Liver (tissue), 3 donors: ENCODE measurements around the gene FITM1.

Experiments used
- ATF3 ChIP-seq: IDR thresholded peaks from 2 replicates; pipeline ENCODE4 v1.6.1; 2016; ENCODE audit warnings: antibody characterized with exemption
- EGR1 ChIP-seq, 2 donors: IDR thresholded peaks; 2 replicates each; pipeline ENCODE4 v1.6.1; 2016 to 2018; ENCODE audit warnings: antibody characterized with exemption in 2 of 2, low read depth in 2 of 2
- GABPA ChIP-seq, 2 donors: IDR thresholded peaks in 1 of 2; conservative IDR thresholded peaks in 1 of 2; 2 replicates each; pipeline ENCODE4 v1.6.1; 2016; ENCODE audit warnings: antibody characterized with exemption in 2 of 2, mild to moderate bottlenecking in 1 of 2, moderate library complexity in 1 of 2
- JUND ChIP-seq, 2 donors: IDR thresholded peaks; 2 replicates each; pipeline ENCODE4 v1.6.1; 2016; ENCODE audit warnings: antibody characterized with exemption in 2 of 2
- MAX ChIP-seq: IDR thresholded peaks from 2 replicates; pipeline ENCODE4 v1.6.1; 2016; ENCODE audit warnings: antibody characterized with exemption
- RAD21 ChIP-seq, 2 donors: IDR thresholded peaks; 2 replicates each; pipeline ENCODE4 v1.6.1; 2016; ENCODE audit warnings: antibody characterized with exemption in 2 of 2, mild to moderate bottlenecking in 2 of 2
- SP1 ChIP-seq: IDR thresholded peaks from 2 replicates; pipeline ENCODE4 v1.6.1; 2018; ENCODE audit warnings: antibody characterized with exemption, mild to moderate bottlenecking
- TAF1 ChIP-seq: conservative IDR thresholded peaks from 2 replicates; pipeline ENCODE4 v1.6.1; 2016; ENCODE audit warnings: antibody characterized with exemption, mild to moderate bottlenecking
- YY1 ChIP-seq: IDR thresholded peaks from 2 replicates; pipeline ENCODE4 v1.6.1; 2016; ENCODE audit warnings: antibody characterized with exemption, mild to moderate bottlenecking
- TF ChIP-seq, protein P1 (sequence below): fragments of 150-350 bp; IDR thresholded peaks from 2 replicates; pipeline ENCODE4 v1.5.1; 2017; ENCODE audit warnings: improper control_type of control experiment, low read depth, low read length; ENCODE audit not compliant: missing input control
- TF ChIP-seq, protein P2 (sequence below): IDR thresholded peaks from 2 replicates; pipeline ENCODE4 v1.6.1; 2016; ENCODE audit warnings: antibody characterized with exemption, mild to moderate bottlenecking
- donor health status: healthy.
- donor health status: healthy.

DNA sequence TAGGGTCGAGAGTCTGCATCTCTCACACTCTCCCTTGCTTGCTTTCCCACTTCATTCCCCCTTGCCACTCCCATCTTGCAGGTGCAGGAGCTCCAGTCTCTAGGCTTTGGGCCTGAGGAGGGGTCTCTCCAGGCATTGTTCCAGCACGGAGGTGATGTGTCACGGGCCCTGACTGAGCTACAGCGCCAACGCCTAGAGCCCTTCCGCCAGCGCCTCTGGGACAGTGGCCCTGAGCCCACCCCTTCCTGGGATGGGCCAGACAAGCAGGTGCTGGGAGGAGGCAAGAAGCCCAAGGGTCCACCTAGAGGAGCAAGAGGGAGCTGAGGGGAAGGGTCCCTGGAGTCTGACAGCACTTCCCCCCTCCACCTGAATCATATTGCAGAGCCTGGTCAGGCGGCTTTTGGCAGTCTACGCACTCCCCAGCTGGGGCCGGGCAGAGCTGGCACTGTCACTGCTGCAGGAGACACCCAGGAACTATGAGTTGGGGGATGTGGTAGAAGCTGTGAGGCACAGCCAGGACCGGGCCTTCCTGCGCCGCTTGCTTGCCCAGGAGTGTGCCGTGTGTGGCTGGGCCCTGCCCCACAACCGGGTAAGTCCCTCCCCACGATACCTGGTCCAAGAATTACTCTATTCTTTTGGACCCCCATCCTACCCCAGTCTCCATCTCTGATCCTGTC is 21.1 kb downstream of the FITM1 start:
- TF ChIP-seq GABPA (IDR thresholded peaks at IDR 0.05 in 1 of 2, conservative IDR thresholded peaks at IDR 0.05 in 1 of 2) (no peak), MAX (no peak), ATF3 (no peak), SP1 (no peak), RAD21 (IDR thresholded peaks at IDR 0.05) (no peak), TAF1 (no peak), YY1 (no peak), JUND (IDR thresholded peaks at IDR 0.05) (no peak), EGR1 (IDR thresholded peaks at IDR 0.05; ENCODE audit: low read depth in 2 of 2) (no peak)
- TF ChIP-seq, protein P1, sequence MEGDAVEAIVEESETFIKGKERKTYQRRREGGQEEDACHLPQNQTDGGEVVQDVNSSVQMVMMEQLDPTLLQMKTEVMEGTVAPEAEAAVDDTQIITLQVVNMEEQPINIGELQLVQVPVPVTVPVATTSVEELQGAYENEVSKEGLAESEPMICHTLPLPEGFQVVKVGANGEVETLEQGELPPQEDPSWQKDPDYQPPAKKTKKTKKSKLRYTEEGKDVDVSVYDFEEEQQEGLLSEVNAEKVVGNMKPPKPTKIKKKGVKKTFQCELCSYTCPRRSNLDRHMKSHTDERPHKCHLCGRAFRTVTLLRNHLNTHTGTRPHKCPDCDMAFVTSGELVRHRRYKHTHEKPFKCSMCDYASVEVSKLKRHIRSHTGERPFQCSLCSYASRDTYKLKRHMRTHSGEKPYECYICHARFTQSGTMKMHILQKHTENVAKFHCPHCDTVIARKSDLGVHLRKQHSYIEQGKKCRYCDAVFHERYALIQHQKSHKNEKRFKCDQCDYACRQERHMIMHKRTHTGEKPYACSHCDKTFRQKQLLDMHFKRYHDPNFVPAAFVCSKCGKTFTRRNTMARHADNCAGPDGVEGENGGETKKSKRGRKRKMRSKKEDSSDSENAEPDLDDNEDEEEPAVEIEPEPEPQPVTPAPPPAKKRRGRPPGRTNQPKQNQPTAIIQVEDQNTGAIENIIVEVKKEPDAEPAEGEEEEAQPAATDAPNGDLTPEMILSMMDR = no peak
- TF ChIP-seq, protein P2, sequence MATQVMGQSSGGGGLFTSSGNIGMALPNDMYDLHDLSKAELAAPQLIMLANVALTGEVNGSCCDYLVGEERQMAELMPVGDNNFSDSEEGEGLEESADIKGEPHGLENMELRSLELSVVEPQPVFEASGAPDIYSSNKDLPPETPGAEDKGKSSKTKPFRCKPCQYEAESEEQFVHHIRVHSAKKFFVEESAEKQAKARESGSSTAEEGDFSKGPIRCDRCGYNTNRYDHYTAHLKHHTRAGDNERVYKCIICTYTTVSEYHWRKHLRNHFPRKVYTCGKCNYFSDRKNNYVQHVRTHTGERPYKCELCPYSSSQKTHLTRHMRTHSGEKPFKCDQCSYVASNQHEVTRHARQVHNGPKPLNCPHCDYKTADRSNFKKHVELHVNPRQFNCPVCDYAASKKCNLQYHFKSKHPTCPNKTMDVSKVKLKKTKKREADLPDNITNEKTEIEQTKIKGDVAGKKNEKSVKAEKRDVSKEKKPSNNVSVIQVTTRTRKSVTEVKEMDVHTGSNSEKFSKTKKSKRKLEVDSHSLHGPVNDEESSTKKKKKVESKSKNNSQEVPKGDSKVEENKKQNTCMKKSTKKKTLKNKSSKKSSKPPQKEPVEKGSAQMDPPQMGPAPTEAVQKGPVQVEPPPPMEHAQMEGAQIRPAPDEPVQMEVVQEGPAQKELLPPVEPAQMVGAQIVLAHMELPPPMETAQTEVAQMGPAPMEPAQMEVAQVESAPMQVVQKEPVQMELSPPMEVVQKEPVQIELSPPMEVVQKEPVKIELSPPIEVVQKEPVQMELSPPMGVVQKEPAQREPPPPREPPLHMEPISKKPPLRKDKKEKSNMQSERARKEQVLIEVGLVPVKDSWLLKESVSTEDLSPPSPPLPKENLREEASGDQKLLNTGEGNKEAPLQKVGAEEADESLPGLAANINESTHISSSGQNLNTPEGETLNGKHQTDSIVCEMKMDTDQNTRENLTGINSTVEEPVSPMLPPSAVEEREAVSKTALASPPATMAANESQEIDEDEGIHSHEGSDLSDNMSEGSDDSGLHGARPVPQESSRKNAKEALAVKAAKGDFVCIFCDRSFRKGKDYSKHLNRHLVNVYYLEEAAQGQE = no peak
